RWPE2 (cell line): ENCODE results near the gene LCTL.
A peak's percentile ranks its signal among the peaks of the same experiment; 100 is the strongest.
"Not testable (repeated sequence)": the region's sequence is repeated elsewhere in the genome, so short reads cannot be mapped to it uniquely, and the experiment has no call there.

Experiments
- ATAC-seq: fragments of 200-7000 bp; cut with Tn5 transposase; 3 replicates; pipeline ENCODE4 v1.9.1; 2021; ENCODE audit warnings: low read depth
- DNase-seq: peaks from one replicate; pipeline ENCODE4 v3.0.0-alpha.2; 2020; ENCODE audit warnings: low spot score
- H3K27ac ChIP-seq: fragments of 450-650 bp; 2 replicates; pipeline ENCODE4 v1.5.1; 2017; ENCODE audit warnings: mild to moderate bottlenecking; ENCODE audit not compliant: poor library complexity, severe bottlenecking
- H3K27me3 ChIP-seq: fragments of 250-450 bp; sonication (Bioruptor Pico); 2 replicates; pipeline ENCODE4 v1.5.1; 2021; ENCODE audit warnings: mild to moderate bottlenecking, moderate library complexity; ENCODE audit not compliant: insufficient read depth, poor library complexity, severe bottlenecking
- H3K36me3 ChIP-seq: fragments of 250-450 bp; sonication (Bioruptor Pico); 2 replicates; pipeline ENCODE4 v1.5.1; 2020; ENCODE audit warnings: low read depth, mild to moderate bottlenecking, moderate library complexity
- H3K4me1 ChIP-seq: fragments of 250-450 bp; sonication (Bioruptor Pico); 2 replicates; pipeline ENCODE4 v1.5.1; 2021; ENCODE audit warnings: mild to moderate bottlenecking, moderate library complexity; ENCODE audit not compliant: insufficient read depth, poor library complexity, severe bottlenecking
- H3K4me3 ChIP-seq: fragments of 250-450 bp; sonication (Bioruptor Pico); 2 replicates; pipeline ENCODE4 v1.5.1; 2021; ENCODE audit warnings: mild to moderate bottlenecking, moderate library complexity; ENCODE audit not compliant: severe bottlenecking
- H3K9me3 ChIP-seq: fragments of 250-450 bp; sonication (Bioruptor Pico); 2 replicates; pipeline ENCODE4 v1.5.1; 2021; ENCODE audit warnings: mild to moderate bottlenecking, moderate library complexity; ENCODE audit not compliant: severe bottlenecking
- CTCF ChIP-seq: fragments of 450-650 bp; IDR thresholded peaks from one replicate; pipeline ENCODE4 v1.5.1; 2017; ENCODE audit warnings: mild to moderate bottlenecking, moderate library complexity; ENCODE audit not compliant: poor library complexity, severe bottlenecking

Gene LCTL

GRCh38 chr15:66505818-66506217 is 60.0 kb downstream of the LCTL start:
- Histone ChIP-seq H3K4me3 (peak overlapping the region; percentile 85), H3K27ac (peak overlapping the region; percentile 87)
- ATAC-seq: no peak

GRCh38 chr15:66505430-66505811 is 60.4 kb downstream of the LCTL start:
- peaks cover 14% of the 10 kb centered on the region for H3K4me1 ChIP-seq
- peak overlapping the region; percentile 85 for H3K4me3 ChIP-seq
- no peaks in the 10 kb centered on the region for H3K27me3 ChIP-seq
- peak overlapping the region; percentile 87 for H3K27ac ChIP-seq
- H3K9me3 ChIP-seq: no peaks in the 10 kb centered on the region
- DNase-seq (no peak), ATAC-seq (peak; percentile 49)
- no peak for TF ChIP-seq CTCF
- peaks cover 59% of the 10 kb centered on the region for H3K36me3 ChIP-seq

More at GRCh38 chr15:66505818-66506217, 60.0 kb downstream of the LCTL start:
- Histone ChIP-seq H3K4me1 (peaks cover 14% of the 10 kb centered on the region), H3K27me3 (no peaks in the 10 kb centered on the region), H3K36me3 (peaks cover 59% of the 10 kb centered on the region), H3K9me3 (no peaks in the 10 kb centered on the region)
- no peak for DNase-seq
- no peak for TF ChIP-seq CTCF

GRCh38 chr15:66504563-66505429 is 61.0 kb downstream of the LCTL start, which contains the start of the genes RPL4 and ZWILCH:
RPL4 (minus strand) TSS chr15:66504855; CDS start chr15:66504790, 65 bp downstream.
ZWILCH (plus strand) TSS chr15:66505326; CDS start chr15:66505339, 13 bp downstream.
- peak within 1 kb of the TSS; percentile 85 for H3K4me3 ChIP-seq
- TF ChIP-seq CTCF: no peak
- ATAC-seq (peak; percentile 81), DNase-seq (peak; percentile 88)
- no peaks in the 10 kb centered on the region for H3K9me3 ChIP-seq
- H3K27me3 ChIP-seq: no peaks in the 10 kb centered on the region
- peaks cover 14% of the 10 kb centered on the region for H3K4me1 ChIP-seq
- peak within 1 kb of the TSS; percentile 87 for H3K27ac ChIP-seq
- H3K36me3 ChIP-seq: peaks cover 63% of the 10 kb centered on the region

GRCh38 chr15:66503780-66504562 is 61.8 kb downstream of the LCTL start:
- Histone ChIP-seq H3K27ac (peak overlapping the region; percentile 87), H3K4me1 (peaks cover 14% of the 10 kb centered on the region), H3K36me3 (peaks cover 65% of the 10 kb centered on the region), H3K27me3 (no peaks in the 10 kb centered on the region), H3K9me3 (no peaks in the 10 kb centered on the region), H3K4me3 (peak overlapping the region; percentile 85)
- no peak for TF ChIP-seq CTCF
- ATAC-seq (no peak), DNase-seq (no peak)

- not testable (repeated sequence) for DNase-seq
These were observed 62.7 kb downstream of the LCTL start for GRCh38 chr15:66503041-66503648.

More at GRCh38 chr15:66503041-66503648, 62.7 kb downstream of the LCTL start:
- H3K4me3 ChIP-seq: peak overlapping the region; percentile 85
- peaks cover 14% of the 10 kb centered on the region for H3K4me1 ChIP-seq
- not testable (repeated sequence) for H3K9me3 ChIP-seq, ATAC-seq, H3K27me3 ChIP-seq
- H3K27ac ChIP-seq: peak overlapping the region; percentile 87
- peaks cover 65% of the 10 kb centered on the region for H3K36me3 ChIP-seq
